Measurements from ENCODE around the gene CRYBG3.

Gene CRYBG3

DNA sequence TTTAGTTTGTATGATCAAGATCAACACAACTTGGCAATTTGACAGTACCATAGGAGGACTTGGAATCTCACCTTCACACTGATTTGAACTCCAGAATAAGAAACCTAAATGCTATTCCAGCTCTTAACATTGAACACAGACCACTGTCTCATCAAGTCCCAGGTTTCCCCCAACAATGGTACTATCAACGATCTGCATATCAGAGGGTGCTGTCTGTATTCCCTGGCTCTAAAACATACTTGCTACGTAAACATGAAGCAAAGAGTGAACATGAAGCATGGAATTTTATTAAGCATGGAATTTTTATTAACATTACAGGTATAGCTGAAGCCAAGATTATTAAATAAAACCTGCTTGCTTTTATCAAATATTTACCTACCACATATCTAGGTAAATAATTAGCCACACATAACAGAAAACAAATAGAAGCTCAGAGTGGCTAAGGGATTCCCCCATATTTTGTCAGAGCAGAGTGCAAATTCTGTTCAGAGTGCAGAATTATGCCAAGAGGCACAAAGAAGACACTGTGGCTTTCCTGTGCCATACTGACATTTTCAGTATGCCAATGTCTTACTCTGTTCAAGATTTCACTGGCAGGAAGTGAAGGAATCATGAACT is 172.6 kb downstream of the CRYBG3 start:
- Histone ChIP-seq H3K36me3 (ENCODE audit: control insufficient read depth, insufficient read depth, low read length) (no peaks in the 10 kb centered on the region), H3K9ac (no peak overlapping the region), H3K27ac (no peak overlapping the region), H3K4me1 (no peaks in the 10 kb centered on the region), H3K9me3 (ENCODE audit: control insufficient read depth, low read length) (no peaks in the 10 kb centered on the region), H3K4me2 (ENCODE audit: low read length) (no peak overlapping the region), H3K4me3 (ENCODE audit: low read depth, low read length) (no peak overlapping the region), H3K27me3 (ENCODE audit: control insufficient read depth, insufficient read depth, low read length) (no peaks in the 10 kb centered on the region), H2AFZ (no peak overlapping the region), H3K79me2 (no peaks in the 10 kb centered on the region)
- TF ChIP-seq, protein P1, sequence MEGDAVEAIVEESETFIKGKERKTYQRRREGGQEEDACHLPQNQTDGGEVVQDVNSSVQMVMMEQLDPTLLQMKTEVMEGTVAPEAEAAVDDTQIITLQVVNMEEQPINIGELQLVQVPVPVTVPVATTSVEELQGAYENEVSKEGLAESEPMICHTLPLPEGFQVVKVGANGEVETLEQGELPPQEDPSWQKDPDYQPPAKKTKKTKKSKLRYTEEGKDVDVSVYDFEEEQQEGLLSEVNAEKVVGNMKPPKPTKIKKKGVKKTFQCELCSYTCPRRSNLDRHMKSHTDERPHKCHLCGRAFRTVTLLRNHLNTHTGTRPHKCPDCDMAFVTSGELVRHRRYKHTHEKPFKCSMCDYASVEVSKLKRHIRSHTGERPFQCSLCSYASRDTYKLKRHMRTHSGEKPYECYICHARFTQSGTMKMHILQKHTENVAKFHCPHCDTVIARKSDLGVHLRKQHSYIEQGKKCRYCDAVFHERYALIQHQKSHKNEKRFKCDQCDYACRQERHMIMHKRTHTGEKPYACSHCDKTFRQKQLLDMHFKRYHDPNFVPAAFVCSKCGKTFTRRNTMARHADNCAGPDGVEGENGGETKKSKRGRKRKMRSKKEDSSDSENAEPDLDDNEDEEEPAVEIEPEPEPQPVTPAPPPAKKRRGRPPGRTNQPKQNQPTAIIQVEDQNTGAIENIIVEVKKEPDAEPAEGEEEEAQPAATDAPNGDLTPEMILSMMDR (IDR thresholded peaks at IDR 0.05): no peak

Measured in parathyroid adenoma (tissue), 2 donors.